GM19240 (cell line): ENCODE measurements around the gene PLCB1.
"Not testable (repeated sequence)": the region's sequence is repeated elsewhere in the genome, so short reads cannot be mapped to it uniquely, and the experiment has no call there.

ENCODE experiments used
- DNase-seq: peaks from one replicate; pipeline ENCODE4 v3.0.0; 2011; ENCODE audit warnings: low spot score; ENCODE audit not compliant: insufficient read length

PLCB1 gene

DNA sequence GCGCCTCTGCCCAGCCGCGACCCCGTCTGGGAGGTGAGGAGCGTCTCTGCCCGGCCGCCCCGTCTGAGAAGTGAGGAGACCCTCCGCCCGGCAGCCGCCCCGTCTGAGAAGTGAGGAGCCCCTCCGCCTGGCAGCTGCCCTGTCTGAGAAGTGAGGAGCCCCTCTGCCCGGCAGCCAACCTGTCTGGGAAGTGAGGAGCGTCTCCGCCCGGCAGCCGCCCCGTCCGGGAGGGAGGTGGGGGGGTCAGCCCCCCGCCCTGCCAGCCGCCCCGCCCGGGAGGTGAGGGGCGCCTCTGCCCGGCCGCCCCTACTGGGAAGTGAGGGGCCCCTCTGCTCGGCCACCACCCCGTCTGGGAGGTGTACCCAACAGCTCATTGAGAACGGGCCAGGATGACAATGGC is 512.4 kb downstream of the PLCB1 start:
- DNase-seq: not testable (repeated sequence)

GRCh38 chr20:8645326-8645725 is 513.3 kb downstream of the PLCB1 start:
- DNase-seq: no peak

DNA sequence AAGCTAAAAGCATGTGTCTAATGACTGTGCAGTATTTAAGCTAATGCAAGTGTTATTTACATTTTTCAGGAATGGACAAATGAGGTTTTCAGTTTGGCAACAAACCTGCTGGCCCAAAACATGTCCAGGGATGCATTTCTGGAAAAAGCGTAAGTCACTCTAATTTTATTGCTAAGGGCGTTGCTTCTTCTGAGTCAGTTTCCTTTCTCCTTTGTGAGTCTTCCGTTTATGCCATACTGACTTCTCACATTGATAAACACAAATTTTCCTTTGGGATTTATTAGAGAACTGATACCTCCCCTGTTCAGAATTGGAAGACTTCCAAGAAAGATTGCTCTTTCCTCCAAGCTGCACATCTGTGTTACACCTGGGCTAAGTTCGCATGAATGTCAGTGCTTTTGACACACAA is 514.0 kb downstream of the PLCB1 start:
- DNase-seq: no peak

DNA sequence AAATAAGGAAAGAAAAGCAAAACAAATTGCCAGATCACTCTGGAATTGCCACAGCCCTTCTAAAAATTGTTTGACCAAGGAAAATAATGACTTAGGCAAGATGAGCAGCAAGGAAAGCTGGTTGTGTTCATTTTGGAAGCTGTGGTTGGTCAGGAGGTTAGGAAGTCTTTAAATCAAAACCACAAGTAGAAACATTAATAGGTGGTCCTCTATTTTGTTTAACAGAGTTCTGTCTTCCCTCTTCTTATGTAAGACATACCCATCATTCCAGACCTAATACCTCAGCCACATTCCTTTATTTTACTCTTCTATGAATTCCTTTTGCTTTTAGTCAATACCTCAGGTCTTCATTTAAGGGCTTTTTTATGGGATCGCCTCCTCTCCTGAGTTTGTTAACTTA is 514.6 kb downstream of the PLCB1 start:
- no peak for DNase-seq

DNA sequence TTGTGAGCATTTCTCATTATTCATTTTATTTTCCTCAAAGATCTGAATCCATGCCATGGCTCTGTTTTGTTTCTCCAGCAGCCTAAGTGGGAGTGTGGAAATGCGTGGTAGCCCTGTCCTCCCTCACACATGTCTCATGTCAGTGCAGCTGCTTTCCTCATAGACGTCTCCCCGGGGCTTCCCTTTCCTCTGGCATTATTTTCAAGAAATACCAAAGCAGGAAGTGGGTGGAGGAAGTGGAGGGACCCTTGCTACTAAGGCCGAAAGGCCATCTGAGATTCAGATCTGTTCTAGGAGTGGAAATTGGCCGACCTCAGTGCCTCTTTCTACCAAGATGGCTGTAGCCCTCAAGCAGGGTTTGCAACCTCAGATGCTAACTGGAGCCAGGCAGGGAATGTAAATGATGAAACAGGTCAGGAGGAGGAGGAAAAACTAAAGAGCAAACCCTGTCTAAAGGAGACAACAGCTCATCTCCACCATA is 515.9 kb downstream of the PLCB1 start:
- no peak for DNase-seq

DNA sequence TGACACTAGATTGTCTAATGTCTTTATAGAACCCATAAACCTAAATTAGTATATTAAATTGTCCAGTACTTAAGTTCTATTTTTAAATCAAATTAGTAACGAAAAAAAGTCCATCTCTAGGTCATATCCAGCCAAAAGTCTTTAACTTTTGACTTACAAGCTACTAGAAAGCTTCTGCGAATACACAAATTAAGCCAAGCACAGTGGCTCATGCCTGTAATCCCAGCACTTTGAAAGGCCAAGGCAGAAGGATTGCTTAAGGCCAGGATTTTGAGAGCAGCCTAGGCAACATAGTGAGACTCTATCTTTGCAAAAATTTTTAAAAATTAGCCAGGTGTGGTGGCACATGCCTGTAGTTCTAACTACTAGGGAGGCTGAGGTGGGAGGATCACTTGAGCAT is 516.4 kb downstream of the PLCB1 start:
- no peak for DNase-seq

- DNase-seq: no peak
Measured at GRCh38 chr20:8652396-8652795, 520.3 kb downstream of the PLCB1 start.

- DNase-seq: no peak
Measured at GRCh38 chr20:8654486-8654885, 522.4 kb downstream of the PLCB1 start.

GRCh38 chr20:8656335-8656734 is 524.3 kb downstream of the PLCB1 start:
- no peak for DNase-seq

DNA sequence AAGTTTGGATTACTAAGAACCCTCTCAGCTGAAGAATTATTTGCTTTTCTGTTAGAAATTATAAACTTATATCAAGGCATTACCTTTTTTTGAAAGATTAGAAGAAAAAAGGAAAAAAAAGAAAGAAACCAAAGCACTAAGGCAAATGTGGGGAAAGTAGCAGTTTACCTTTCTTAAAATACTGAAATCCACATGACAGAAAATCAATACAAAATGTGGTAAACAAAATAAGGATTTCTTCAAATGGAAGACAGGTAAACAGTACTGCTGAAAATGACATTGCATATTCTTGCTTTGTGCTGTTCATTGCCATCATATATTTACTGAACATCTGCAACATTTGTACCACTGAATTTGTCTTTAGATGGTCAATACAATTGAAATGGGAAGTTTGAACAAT is 525.6 kb downstream of the PLCB1 start:
- no peak for DNase-seq

- no peak for DNase-seq
Measured at GRCh38 chr20:8658103-8658502, 526.0 kb downstream of the PLCB1 start.

GRCh38 chr20:8661229-8661952 is 529.3 kb downstream of the PLCB1 start:
- DNase-seq: no peak

- DNase-seq: no peak
Measured at GRCh38 chr20:8662433-8662954, 530.4 kb downstream of the PLCB1 start.

- no peak for DNase-seq
Measured at GRCh38 chr20:8663424-8663823, 531.4 kb downstream of the PLCB1 start.

GRCh38 chr20:8664778-8665177 is 532.7 kb downstream of the PLCB1 start:
- no peak for DNase-seq

GRCh38 chr20:8667306-8667705 is 535.2 kb downstream of the PLCB1 start:
- no peak for DNase-seq

DNA sequence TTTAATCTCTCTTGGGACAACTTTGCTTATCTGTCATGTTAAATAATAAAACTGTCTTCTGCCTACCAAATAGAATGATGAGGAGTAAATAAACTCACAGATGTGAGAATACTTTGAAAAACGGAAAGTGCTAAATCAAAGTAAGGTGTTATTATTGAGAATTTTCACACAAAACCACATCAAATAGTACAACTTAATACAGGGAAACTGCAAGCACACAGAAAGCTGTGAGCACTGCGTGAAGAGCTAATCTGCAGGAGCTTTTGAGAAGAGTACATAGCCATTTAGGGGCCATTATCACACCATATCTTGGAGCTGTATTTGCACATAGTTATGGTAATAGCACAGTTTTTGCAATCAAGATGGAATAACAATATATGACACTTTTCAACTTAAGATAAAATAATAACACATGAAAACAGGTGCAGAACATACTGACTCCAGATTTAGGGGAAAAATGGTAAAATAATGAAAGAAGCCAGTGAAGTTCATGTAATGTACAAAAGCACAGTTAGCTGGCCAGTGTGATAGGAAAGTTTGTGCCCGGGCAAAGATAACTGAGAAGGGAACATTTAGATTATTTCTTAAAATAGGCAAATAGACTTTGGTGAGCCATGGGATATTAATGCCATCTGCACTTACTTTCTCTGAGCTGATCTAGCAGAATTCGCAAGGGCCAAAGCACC is 538.3 kb downstream of the PLCB1 start:
- DNase-seq: no peak

DNA sequence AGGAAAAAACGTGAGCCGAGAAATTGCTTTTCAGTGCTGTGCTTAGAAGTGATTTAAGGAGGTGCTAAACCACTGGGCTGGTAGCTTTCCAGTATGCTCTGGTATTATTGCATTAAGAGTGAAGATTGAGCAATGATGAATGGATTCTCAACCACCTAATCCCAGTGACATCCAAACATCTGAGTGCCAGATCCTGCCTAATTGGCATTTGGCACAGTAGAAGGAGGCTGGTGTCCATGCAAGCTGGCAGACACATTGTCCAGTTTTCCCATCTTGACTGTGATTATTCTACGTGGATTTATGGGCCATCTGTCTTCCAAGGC is 538.8 kb downstream of the PLCB1 start:
- DNase-seq: no peak

GRCh38 chr20:8671370-8671961 is 539.4 kb downstream of the PLCB1 start:
- DNase-seq: no peak

DNA sequence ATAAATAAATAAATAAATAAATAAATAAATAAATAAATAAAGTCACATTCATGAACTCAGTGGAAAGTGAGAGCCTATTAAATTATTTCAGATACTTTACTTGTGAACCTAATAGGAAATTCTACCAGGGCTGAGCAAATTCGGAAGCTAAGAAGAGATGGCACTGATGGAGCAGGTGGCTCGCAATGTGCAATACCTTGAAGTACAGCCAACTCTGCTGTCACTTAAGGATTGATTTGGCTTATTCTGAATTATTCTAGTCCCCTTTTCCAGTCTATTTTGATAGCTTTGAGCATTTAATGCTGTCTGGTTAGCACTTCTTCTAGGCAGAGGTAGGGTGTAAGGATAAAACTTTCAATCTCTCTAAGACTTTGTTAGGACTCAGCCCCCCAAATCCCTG is 541.0 kb downstream of the PLCB1 start:
- DNase-seq: no peak

- DNase-seq: no peak
Measured at GRCh38 chr20:8675896-8676295, 543.8 kb downstream of the PLCB1 start.

- no peak for DNase-seq
Measured at GRCh38 chr20:8678098-8678776, 546.2 kb downstream of the PLCB1 start.
